AG04450 (cell line): ENCODE measurements around the gene VSIG10. TPM values are rescaled to one million over a fixed set of nuclear protein-coding genes. Genes with fewer than 3 reads are reported as not detected.
"Not testable (repeated sequence)": the region's sequence is repeated elsewhere in the genome, so short reads cannot be mapped to it uniquely, and the experiment has no call there.

Experiments used
- CTCF ChIA-PET: fragments of 300-600, 350-600 bp; formaldehyde crosslinking; extraction: SDS; loops from one replicate; lab custom pipeline; 2022; ENCODE audit warnings: antibody characterized with exemption, inconsistent platforms; lab: Charles Lee
- POLR2A ChIA-PET: fragments of 350-600 bp; formaldehyde crosslinking; extraction: SDS; loops from one replicate; lab custom pipeline; 2021; ENCODE audit warnings: antibody characterized with exemption, inconsistent platforms; lab: Yijun Ruan, JAX
- DNase-seq: peaks from one replicate; pipeline ENCODE4 v3.0.0-alpha.2; 2011; ENCODE audit warnings: low read depth, low spot score
- H3K27ac ChIP-seq: one replicate; pipeline ENCODE4 v1.5.1; 2012; ENCODE audit warnings: low read depth, low read length, control low read depth
- H3K27me3 ChIP-seq: one replicate; pipeline ENCODE4 v1.6.0; 2012; ENCODE audit warnings: low read length; ENCODE audit not compliant: control insufficient read depth, insufficient read depth
- H3K4me3 ChIP-seq: 2 replicates; pipeline ENCODE4 v1.5.1; 2011; ENCODE audit warnings: mild to moderate bottlenecking, low read depth, low read length, control low read depth
- H3K9me3 ChIP-seq: 2 replicates; pipeline ENCODE4 v1.5.1; 2012; ENCODE audit warnings: low read length; ENCODE audit not compliant: control insufficient read depth, insufficient read depth
- CTCF ChIP-seq: IDR thresholded peaks from 2 replicates; pipeline ENCODE4 v1.5.1; 2011; ENCODE audit warnings: low read depth, low read length, control low read depth, inconsistent platforms
- polyA plus RNA-seq: library from polyadenylated mRNA; depleted of rRNA; stranded (reverse); fragments of >200 nt; gene quantifications from 2 replicates; pipeline ENCODE4 v1.2.3, GENCODE V29; 2011

VSIG10 gene
- polyA plus RNA-seq, 1 experiment, result 9.7 TPM

- DNase-seq, result no peak
- no peak overlapping the region for H3K27ac ChIP-seq
- no peaks in the 10 kb centered on the region for H3K27me3 ChIP-seq
- CTCF ChIA-PET, result interaction anchor here (0.5 to 1.3 kb wide), 2 partner anchors 27 to 284 kb away, joined by 4 to 5 read pairs; no protein-coding TSS in a partner anchor
- H3K9me3 ChIP-seq, result no peaks in the 10 kb centered on the region
- no peak for TF ChIP-seq CTCF
- H3K4me3 ChIP-seq, result no peak overlapping the region
- POLR2A ChIA-PET, result no interaction called here
These were observed 9.8 kb downstream of the VSIG10 start for GRCh38 chr12:118094039-118094438.

- no peak for TF ChIP-seq CTCF
- Histone ChIP-seq H3K27me3 (no peaks in the 10 kb centered on the region), H3K27ac (no peak overlapping the region), H3K9me3 (no peaks in the 10 kb centered on the region), H3K4me3 (no peak overlapping the region)
- ChIA-PET POLR2A (no interaction called here), CTCF (interaction anchor here (1.2 kb wide), 1 partner anchor 233 kb away, joined by 3 read pairs; no protein-coding TSS in a partner anchor)
- DNase-seq, result no peak
These were observed 14.0 kb downstream of the VSIG10 start for GRCh38 chr12:118089782-118090181.

GRCh38 chr12:118082161-118082560 is 21.6 kb downstream of the VSIG10 start:
- POLR2A ChIA-PET, result no interaction called here
- H3K27ac ChIP-seq, result no peak overlapping the region
- no peak for DNase-seq

GRCh38 chr12:118081521-118081920 is 22.3 kb downstream of the VSIG10 start:
- H3K9me3 ChIP-seq, H3K4me3 ChIP-seq, POLR2A ChIA-PET, H3K27me3 ChIP-seq, DNase-seq, H3K27ac ChIP-seq: not testable (repeated sequence)
- CTCF ChIA-PET, result interaction anchor here (0.7 to 1.0 kb wide), 2 partner anchors 40 to 223 kb away, joined by 3 to 12 read pairs; no protein-coding TSS in a partner anchor

More at GRCh38 chr12:118082161-118082560, 21.6 kb downstream of the VSIG10 start:
- Histone ChIP-seq H3K9me3 (no peaks in the 10 kb centered on the region), H3K4me3 (no peak overlapping the region), H3K27me3 (no peaks in the 10 kb centered on the region)
- CTCF ChIA-PET, result interaction anchor here (0.5 to 1.0 kb wide), 3 partner anchors 39 to 80 kb away, joined by 3 to 7 read pairs (median 4); no protein-coding TSS in a partner anchor
- no peak for TF ChIP-seq CTCF

- TF ChIP-seq CTCF, result no peak
- Histone ChIP-seq H3K27ac (no peak overlapping the region), H3K27me3 (no peaks in the 10 kb centered on the region), H3K4me3 (no peak overlapping the region), H3K9me3 (no peaks in the 10 kb centered on the region)
- ChIA-PET POLR2A (no interaction called here), CTCF (interaction anchor here (1.0 kb wide), 1 partner anchor 47 kb away, joined by 3 read pairs; no protein-coding TSS in a partner anchor)
- DNase-seq, result no peak
These were observed 30.0 kb downstream of the VSIG10 start for GRCh38 chr12:118073768-118074167.
